ENCODE measurements around the gene ACKR3.

The ACKR3 gene

GRCh38 chr2:236568068-236568921 lies 1.3 kb upstream of the ACKR3 start:
- H3K4me3 ChIP-seq (ENCODE audit: low read depth, low read length), result peak overlapping the region; percentile 48
- TF ChIP-seq, protein P1, sequence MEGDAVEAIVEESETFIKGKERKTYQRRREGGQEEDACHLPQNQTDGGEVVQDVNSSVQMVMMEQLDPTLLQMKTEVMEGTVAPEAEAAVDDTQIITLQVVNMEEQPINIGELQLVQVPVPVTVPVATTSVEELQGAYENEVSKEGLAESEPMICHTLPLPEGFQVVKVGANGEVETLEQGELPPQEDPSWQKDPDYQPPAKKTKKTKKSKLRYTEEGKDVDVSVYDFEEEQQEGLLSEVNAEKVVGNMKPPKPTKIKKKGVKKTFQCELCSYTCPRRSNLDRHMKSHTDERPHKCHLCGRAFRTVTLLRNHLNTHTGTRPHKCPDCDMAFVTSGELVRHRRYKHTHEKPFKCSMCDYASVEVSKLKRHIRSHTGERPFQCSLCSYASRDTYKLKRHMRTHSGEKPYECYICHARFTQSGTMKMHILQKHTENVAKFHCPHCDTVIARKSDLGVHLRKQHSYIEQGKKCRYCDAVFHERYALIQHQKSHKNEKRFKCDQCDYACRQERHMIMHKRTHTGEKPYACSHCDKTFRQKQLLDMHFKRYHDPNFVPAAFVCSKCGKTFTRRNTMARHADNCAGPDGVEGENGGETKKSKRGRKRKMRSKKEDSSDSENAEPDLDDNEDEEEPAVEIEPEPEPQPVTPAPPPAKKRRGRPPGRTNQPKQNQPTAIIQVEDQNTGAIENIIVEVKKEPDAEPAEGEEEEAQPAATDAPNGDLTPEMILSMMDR (IDR thresholded peaks at IDR 0.05; ENCODE audit: borderline replicate concordance, insufficient read depth, low read depth, low read length), result peak; percentile 44; the same call in 1 of the 2 replicates

DNA sequence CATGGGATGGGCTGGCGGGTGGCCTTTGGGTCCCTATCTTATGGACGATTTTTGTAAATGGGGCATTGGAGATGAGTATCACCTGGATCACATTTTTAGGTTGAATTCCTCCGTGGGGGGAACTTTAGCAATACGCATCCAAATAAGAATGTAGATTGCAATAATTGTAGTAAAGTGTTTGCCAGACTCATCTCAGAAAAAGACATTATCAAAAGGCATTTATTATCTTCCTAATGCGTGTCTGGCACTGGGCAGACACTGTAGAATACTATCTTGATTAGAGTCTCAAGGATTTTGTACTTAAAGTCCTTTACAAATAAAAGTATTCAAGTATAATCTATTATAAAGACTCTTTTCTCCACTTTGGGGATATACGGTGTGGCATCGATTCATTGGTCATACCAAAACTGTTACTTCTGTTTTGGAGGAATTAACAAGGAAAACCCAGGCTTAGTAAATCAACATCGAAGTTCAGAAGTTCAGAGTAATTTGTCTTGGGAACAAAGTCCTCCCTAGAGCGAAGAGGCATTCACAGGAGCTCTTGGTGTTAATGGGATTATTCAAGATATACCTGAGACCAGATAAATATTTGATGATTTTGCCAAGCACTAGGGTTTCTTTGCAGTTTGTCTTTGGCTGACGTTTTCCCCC lies 578 bp upstream of the ACKR3 start:
- peak overlapping the region; percentile 21 for H3K4me3 ChIP-seq (ENCODE audit: low read depth, low read length)
- TF ChIP-seq, protein P1 (IDR thresholded peaks at IDR 0.05; ENCODE audit: borderline replicate concordance, insufficient read depth, low read depth, low read length), result no peak

DNA sequence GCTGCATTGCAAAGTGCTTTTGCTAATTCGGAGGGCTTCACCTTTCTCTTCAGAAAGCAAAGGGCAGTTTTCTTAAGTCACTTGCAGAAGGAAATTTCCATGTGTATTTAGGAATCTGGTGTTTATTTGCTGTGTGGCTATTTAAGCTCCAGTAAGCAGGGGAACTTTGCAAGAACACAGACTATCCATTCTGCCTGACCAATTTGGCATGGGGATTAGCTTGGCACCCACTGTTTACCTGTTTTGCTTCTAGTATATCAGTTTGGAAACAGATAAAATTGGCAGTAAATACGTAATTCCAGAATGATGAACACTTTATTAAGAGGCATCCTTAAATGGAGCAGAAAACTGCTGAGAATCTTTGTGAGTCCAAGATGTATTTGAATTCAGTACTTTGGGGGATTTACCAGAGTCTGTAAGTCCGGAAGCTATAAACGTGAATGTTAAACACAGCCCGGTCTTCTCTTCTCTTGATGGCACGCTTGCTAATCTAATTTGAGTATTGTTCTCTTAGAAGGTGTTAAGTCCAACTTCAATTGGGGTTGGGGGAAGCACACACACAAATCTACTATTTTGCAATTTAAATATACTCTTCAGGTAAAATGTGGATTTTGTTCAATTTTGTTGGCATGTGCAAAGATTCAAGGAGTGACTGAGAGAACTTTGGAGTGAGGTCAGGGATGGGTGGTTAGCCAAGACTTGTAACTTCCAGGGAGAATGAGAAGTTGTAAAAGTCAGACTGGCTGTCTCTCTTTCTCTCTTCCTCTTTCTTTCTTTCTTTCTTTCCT lies 650 bp downstream of the ACKR3 start:
- peak overlapping the region; percentile 55 for H3K4me3 ChIP-seq (ENCODE audit: low read depth, low read length)
- TF ChIP-seq, protein P1 (IDR thresholded peaks at IDR 0.05; ENCODE audit: borderline replicate concordance, insufficient read depth, low read depth, low read length), result no peak

- TF ChIP-seq, protein P1 (IDR thresholded peaks at IDR 0.05; ENCODE audit: borderline replicate concordance, insufficient read depth, low read depth, low read length), result no peak
- H3K4me3 ChIP-seq (ENCODE audit: low read depth, low read length), result peak overlapping the region; percentile 24
Observed at GRCh38 chr2:236571145-236571544, 1.5 kb downstream of the ACKR3 start.

GRCh38 chr2:236572482-236572881 lies 2.9 kb downstream of the ACKR3 start:
- no peak overlapping the region for H3K4me3 ChIP-seq (ENCODE audit: low read depth, low read length)
- TF ChIP-seq, protein P1 (IDR thresholded peaks at IDR 0.05; ENCODE audit: borderline replicate concordance, insufficient read depth, low read depth, low read length), result no peak

DNA sequence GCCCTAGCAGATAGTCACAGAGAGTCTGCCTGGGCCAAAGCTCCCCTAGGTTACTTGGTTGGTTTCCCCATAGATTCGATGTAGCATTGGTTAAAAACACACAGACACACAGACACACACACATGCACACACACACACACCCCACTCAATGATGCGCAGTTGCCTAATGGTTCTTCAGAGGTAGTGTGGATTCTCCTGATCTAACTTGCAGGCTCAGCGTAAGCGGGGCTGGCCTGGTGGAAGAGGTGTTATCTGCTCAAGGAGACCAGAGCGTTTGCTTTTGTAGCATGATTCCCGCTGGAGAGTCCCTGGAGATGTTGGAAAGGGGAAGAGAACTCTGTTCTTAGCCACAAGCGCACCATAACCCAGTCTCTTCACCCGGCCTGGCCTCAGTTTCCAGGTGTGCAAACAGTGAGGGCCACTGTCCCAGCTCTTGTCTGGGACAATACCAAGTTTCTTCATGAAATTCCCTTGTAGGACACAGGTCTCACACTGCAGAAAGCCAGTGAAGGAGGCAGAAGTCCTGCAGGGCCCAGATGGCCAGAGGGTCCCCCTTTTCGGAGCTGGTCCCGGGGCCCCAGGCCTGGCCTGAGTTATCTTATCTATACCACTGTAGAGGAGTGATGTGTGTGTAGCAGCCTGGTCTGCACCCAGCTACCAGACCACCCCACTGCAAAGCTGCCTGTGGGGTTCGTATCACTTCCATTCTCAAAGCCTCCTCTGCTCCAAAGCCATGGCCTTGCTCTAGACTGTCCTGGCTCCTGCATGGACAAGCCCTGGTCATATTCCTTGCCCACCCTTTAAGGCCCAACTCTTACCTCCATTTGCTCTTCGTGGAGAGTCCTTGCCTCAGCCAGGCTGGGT lies 3.7 kb downstream of the ACKR3 start:
- no peak overlapping the region for H3K4me3 ChIP-seq (ENCODE audit: low read depth, low read length)
- TF ChIP-seq, protein P1 (IDR thresholded peaks at IDR 0.05; ENCODE audit: borderline replicate concordance, insufficient read depth, low read depth, low read length), result no peak
